HepG2 (cell line): ENCODE results near the gene BAHD1. TPM values are rescaled to one million over a fixed set of nuclear protein-coding genes. Genes with fewer than 3 reads are reported as not detected.

ENCODE experiments used
- FOXJ3 ChIP-seq: sonication (generic); formaldehyde crosslinking; IDR thresholded peaks from 2 replicates; pipeline ENCODE4 v1.4.0; 2020; ENCODE audit warnings: missing genetic modification reagents, mild to moderate bottlenecking, borderline replicate concordance
- MAF1 ChIP-seq: sonication (generic); formaldehyde crosslinking; IDR thresholded peaks from 2 replicates; pipeline ENCODE4 v1.5.0; 2020; ENCODE audit warnings: missing genetic modification reagents, borderline replicate concordance
- MLLT10 ChIP-seq: sonication (generic); formaldehyde crosslinking; IDR thresholded peaks from 2 replicates; pipeline ENCODE4 v1.4.0; 2020; ENCODE audit warnings: missing genetic modification reagents
- RAD51 ChIP-seq: fragments of 450-650 bp; IDR thresholded peaks from 2 replicates; pipeline ENCODE4 v1.6.1; 2016; ENCODE audit warnings: borderline replicate concordance
- REXO4 ChIP-seq: sonication (generic); formaldehyde crosslinking; IDR thresholded peaks from 2 replicates; pipeline ENCODE4 v1.8.0; 2022; ENCODE audit warnings: missing genetic modification reagents, mild to moderate bottlenecking, borderline replicate concordance
- SMAD9 ChIP-seq: sonication (generic); formaldehyde crosslinking; IDR thresholded peaks from 2 replicates; pipeline ENCODE4 v1.5.1; 2020; ENCODE audit warnings: mild to moderate bottlenecking, missing genetic modification reagents
- SRSF4 ChIP-seq: fragments of 200-400 bp; formaldehyde crosslinking; IDR thresholded peaks from one replicate; pipeline ENCODE4 v1.6.1; 2018; ENCODE audit warnings: mild to moderate bottlenecking, low read depth, low read length, moderate library complexity; ENCODE audit not compliant: poor library complexity, severe bottlenecking
- U2AF1 ChIP-seq: fragments of 200-400 bp; formaldehyde crosslinking; optimal IDR thresholded peaks from 2 replicates; pipeline ENCODE3; 2017; ENCODE audit warnings: mild to moderate bottlenecking, low read depth, low read length
- ZMYM4 ChIP-seq: sonication (generic); formaldehyde crosslinking; IDR thresholded peaks from 2 replicates; pipeline ENCODE4 v1.8.1; 2023; ENCODE audit warnings: mild to moderate bottlenecking, missing genetic modification reagents
- ZNF24 ChIP-seq: fragments of 450-650 bp; IDR thresholded peaks from 2 replicates; pipeline ENCODE4 v1.6.1; 2017; ENCODE audit warnings: antibody characterized with exemption, mild to moderate bottlenecking
- polyA plus RNA-seq, 8 experiments: library from polyadenylated mRNA; depleted of rRNA in 3 of 8; stranded (reverse) in 7 of 8; unstranded in 1 of 8; fragments of >200 nt; fragmentation: Illumina TruSeq in 4 of 8; extraction: Trizol in 4 of 8; gene quantifications; 2 replicates each; pipeline versions ENCODE4 v1.2.1 to v1.2.3, GENCODE V29; 2011 to 2016; ENCODE audit warnings: low read depth in 4 of 8, missing spikeins in 1 of 8, mixed read lengths in 1 of 8; ENCODE audit not compliant: insufficient read depth in 1 of 8
- total RNA-seq, 5 experiments: library from RNA; depleted of rRNA; stranded (reverse); fragments of >200 nt; fragmentation: Illumina TruSeq; extraction: Trizol; gene quantifications; 2 replicates each; pipeline ENCODE4 v1.2.3, GENCODE V29; 2016; ENCODE audit warnings: low read depth in 1 of 5
- TF ChIP-seq, protein P1 (sequence below): sonication (generic); formaldehyde crosslinking; IDR thresholded peaks from 2 replicates; pipeline ENCODE4 v1.8.0; 2022; ENCODE audit warnings: mild to moderate bottlenecking, missing genetic modification reagents; ENCODE audit not compliant: insufficient replicate concordance
- TF ChIP-seq, protein P2 (sequence below): sonication (generic); formaldehyde crosslinking; IDR thresholded peaks from 2 replicates; pipeline ENCODE4 v1.8.0; 2022; ENCODE audit warnings: missing genetic modification reagents, mild to moderate bottlenecking, moderate library complexity, borderline replicate concordance
- TF ChIP-seq, protein P3 (sequence below): sonication (generic); formaldehyde crosslinking; IDR thresholded peaks from 2 replicates; pipeline ENCODE4 v1.5.0; 2020; ENCODE audit warnings: missing genetic modification reagents, mild to moderate bottlenecking, borderline replicate concordance
- TF ChIP-seq, protein P4 (sequence below): sonication (generic); formaldehyde crosslinking; IDR thresholded peaks from 2 replicates; pipeline ENCODE4 v1.4.0; 2020; ENCODE audit warnings: missing genetic modification reagents
- TF ChIP-seq, protein P5 (sequence below): sonication (generic); formaldehyde crosslinking; IDR thresholded peaks from 2 replicates; pipeline ENCODE4 v1.4.0; 2020; ENCODE audit warnings: missing genetic modification reagents, borderline replicate concordance

The BAHD1 gene
- total and polyA plus RNA-seq, 2 of the 13 experiments (the other 11 are each of a cell fraction or from before 2014, with no cell fraction given): 3.3 to 8.7 TPM

DNA sequence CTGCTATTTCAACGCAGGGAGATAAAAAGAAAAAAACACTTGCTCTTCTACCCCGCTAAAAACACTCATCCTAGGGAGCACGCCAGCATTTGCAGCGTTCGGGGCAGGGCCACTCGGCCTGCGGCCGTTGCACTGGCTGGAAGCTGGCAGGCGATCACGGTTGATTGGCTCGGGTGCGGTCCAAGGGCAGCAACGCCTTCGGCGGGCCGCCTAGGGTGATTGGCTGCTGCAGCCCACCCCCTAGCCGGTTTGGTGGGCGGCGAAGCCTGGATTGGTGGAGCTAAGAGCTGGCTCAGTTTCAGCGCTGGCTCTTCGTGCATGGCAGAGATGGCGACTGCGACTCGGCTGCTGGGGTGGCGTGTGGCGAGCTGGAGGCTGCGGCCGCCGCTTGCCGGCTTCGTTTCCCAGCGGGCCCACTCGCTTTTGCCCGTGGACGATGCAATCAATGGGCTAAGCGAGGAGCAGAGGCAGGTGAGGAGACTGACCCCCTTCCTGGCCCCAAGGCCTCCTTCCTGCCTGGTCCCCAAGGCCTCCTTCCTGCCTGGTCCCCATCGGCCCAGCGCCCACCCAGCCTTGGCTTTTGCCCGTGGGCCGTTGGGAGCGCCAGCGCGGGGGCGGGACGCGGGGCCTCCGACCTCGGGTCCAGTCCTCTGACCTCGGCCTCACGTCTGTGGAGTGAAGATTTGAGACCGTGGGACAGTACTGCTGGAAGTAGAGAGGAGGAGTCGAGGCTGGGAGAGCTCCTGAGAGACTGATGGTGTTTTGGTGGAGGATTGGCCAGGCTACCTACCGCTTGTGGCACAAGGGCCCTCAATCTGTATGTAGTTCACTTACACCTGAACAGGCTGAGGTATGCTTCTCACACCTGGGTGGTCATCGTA lies 35.0 kb upstream of the BAHD1 start, which contains the start of gene IVD (continued):
- TF ChIP-seq ZNF24: no peak
- TF ChIP-seq, protein P1, sequence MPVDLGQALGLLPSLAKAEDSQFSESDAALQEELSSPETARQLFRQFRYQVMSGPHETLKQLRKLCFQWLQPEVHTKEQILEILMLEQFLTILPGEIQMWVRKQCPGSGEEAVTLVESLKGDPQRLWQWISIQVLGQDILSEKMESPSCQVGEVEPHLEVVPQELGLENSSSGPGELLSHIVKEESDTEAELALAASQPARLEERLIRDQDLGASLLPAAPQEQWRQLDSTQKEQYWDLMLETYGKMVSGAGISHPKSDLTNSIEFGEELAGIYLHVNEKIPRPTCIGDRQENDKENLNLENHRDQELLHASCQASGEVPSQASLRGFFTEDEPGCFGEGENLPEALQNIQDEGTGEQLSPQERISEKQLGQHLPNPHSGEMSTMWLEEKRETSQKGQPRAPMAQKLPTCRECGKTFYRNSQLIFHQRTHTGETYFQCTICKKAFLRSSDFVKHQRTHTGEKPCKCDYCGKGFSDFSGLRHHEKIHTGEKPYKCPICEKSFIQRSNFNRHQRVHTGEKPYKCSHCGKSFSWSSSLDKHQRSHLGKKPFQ (CRISPR knock-in tag): peak; percentile 63
- TF ChIP-seq, protein P2, sequence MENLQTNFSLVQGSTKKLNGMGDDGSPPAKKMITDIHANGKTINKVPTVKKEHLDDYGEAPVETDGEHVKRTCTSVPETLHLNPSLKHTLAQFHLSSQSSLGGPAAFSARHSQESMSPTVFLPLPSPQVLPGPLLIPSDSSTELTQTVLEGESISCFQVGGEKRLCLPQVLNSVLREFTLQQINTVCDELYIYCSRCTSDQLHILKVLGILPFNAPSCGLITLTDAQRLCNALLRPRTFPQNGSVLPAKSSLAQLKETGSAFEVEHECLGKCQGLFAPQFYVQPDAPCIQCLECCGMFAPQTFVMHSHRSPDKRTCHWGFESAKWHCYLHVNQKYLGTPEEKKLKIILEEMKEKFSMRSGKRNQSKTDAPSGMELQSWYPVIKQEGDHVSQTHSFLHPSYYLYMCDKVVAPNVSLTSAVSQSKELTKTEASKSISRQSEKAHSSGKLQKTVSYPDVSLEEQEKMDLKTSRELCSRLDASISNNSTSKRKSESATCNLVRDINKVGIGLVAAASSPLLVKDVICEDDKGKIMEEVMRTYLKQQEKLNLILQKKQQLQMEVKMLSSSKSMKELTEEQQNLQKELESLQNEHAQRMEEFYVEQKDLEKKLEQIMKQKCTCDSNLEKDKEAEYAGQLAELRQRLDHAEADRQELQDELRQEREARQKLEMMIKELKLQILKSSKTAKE: no peak
- TF ChIP-seq MLLT10: no peak
- TF ChIP-seq SRSF4: no peak
- no peak for TF ChIP-seq U2AF1
- no peak for TF ChIP-seq REXO4 (CRISPR knock-in tag)
- TF ChIP-seq RAD51: no peak
- no peak for TF ChIP-seq SMAD9 (CRISPR knock-in tag)
- TF ChIP-seq, protein P3, sequence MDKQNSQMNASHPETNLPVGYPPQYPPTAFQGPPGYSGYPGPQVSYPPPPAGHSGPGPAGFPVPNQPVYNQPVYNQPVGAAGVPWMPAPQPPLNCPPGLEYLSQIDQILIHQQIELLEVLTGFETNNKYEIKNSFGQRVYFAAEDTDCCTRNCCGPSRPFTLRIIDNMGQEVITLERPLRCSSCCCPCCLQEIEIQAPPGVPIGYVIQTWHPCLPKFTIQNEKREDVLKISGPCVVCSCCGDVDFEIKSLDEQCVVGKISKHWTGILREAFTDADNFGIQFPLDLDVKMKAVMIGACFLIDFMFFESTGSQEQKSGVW (CRISPR knock-in tag): no peak
- no peak; the same call in 1 of the 2 replicates for TF ChIP-seq MAF1 (CRISPR knock-in tag)
- no peak for TF ChIP-seq FOXJ3 (CRISPR knock-in tag)
- peak; percentile 84 for TF ChIP-seq ZMYM4 (CRISPR knock-in tag)
- TF ChIP-seq, protein P4, sequence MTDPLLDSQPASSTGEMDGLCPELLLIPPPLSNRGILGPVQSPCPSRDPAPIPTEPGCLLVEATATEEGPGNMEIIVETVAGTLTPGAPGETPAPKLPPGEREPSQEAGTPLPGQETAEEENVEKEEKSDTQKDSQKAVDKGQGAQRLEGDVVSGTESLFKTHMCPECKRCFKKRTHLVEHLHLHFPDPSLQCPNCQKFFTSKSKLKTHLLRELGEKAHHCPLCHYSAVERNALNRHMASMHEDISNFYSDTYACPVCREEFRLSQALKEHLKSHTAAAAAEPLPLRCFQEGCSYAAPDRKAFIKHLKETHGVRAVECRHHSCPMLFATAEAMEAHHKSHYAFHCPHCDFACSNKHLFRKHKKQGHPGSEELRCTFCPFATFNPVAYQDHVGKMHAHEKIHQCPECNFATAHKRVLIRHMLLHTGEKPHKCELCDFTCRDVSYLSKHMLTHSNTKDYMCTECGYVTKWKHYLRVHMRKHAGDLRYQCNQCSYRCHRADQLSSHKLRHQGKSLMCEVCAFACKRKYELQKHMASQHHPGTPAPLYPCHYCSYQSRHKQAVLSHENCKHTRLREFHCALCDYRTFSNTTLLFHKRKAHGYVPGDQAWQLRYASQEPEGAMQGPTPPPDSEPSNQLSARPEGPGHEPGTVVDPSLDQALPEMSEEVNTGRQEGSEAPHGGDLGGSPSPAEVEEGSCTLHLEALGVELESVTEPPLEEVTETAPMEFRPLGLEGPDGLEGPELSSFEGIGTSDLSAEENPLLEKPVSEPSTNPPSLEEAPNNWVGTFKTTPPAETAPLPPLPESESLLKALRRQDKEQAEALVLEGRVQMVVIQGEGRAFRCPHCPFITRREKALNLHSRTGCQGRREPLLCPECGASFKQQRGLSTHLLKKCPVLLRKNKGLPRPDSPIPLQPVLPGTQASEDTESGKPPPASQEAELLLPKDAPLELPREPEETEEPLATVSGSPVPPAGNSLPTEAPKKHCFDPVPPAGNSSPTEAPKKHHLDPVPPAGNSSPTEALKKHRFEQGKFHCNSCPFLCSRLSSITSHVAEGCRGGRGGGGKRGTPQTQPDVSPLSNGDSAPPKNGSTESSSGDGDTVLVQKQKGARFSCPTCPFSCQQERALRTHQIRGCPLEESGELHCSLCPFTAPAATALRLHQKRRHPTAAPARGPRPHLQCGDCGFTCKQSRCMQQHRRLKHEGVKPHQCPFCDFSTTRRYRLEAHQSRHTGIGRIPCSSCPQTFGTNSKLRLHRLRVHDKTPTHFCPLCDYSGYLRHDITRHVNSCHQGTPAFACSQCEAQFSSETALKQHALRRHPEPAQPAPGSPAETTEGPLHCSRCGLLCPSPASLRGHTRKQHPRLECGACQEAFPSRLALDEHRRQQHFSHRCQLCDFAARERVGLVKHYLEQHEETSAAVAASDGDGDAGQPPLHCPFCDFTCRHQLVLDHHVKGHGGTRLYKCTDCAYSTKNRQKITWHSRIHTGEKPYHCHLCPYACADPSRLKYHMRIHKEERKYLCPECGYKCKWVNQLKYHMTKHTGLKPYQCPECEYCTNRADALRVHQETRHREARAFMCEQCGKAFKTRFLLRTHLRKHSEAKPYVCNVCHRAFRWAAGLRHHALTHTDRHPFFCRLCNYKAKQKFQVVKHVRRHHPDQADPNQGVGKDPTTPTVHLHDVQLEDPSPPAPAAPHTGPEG (CRISPR knock-in tag): no peak
- TF ChIP-seq, protein P5, sequence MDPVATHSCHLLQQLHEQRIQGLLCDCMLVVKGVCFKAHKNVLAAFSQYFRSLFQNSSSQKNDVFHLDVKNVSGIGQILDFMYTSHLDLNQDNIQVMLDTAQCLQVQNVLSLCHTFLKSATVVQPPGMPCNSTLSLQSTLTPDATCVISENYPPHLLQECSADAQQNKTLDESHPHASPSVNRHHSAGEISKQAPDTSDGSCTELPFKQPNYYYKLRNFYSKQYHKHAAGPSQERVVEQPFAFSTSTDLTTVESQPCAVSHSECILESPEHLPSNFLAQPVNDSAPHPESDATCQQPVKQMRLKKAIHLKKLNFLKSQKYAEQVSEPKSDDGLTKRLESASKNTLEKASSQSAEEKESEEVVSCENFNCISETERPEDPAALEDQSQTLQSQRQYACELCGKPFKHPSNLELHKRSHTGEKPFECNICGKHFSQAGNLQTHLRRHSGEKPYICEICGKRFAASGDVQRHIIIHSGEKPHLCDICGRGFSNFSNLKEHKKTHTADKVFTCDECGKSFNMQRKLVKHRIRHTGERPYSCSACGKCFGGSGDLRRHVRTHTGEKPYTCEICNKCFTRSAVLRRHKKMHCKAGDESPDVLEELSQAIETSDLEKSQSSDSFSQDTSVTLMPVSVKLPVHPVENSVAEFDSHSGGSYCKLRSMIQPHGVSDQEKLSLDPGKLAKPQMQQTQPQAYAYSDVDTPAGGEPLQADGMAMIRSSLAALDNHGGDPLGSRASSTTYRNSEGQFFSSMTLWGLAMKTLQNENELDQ (CRISPR knock-in tag): no peak
